Measurements from ENCODE around the gene CPVL.

CPVL gene

GRCh38 chr7:29146057-29146706 lies at the start of gene CPVL:
Gene CPVL, minus strand, starts transcription at chr7:29146537. Its CDS starts 25,476 bp downstream, at chr7:29121061.
- no peak for DNase-seq (ENCODE audit: low spot score)

- DNase-seq (ENCODE audit: low spot score): peak; percentile 41
Observed at GRCh38 chr7:29194594-29195427, 48.5 kb upstream of the CPVL start, which contains the start of gene CHN2. Gene CHN2, plus strand, starts transcription at chr7:29194775.

GRCh38 chr7:29194206-29194593 lies 47.9 kb upstream of the CPVL start:
- DNase-seq (ENCODE audit: low spot score): no peak

GRCh38 chr7:29193316-29194205 lies 47.2 kb upstream of the CPVL start:
- DNase-seq (ENCODE audit: low spot score): no peak

GRCh38 chr7:29192811-29193210 lies 46.5 kb upstream of the CPVL start:
- no peak for DNase-seq (ENCODE audit: low spot score)

- DNase-seq (ENCODE audit: low spot score): no peak
Observed at GRCh38 chr7:29192323-29192722, 46.0 kb upstream of the CPVL start.

GRCh38 chr7:29190349-29191045 lies 44.2 kb upstream of the CPVL start:
- DNase-seq (ENCODE audit: low spot score): no peak

GRCh38 chr7:29189743-29190201 lies 43.4 kb upstream of the CPVL start:
- peak; percentile 57 for DNase-seq (ENCODE audit: low spot score)

- no peak for DNase-seq (ENCODE audit: low spot score)
Observed at GRCh38 chr7:29185613-29186012, 39.3 kb upstream of the CPVL start.

- DNase-seq (ENCODE audit: low spot score): no peak
Observed at GRCh38 chr7:29184599-29184998, 38.3 kb upstream of the CPVL start.

GRCh38 chr7:29179115-29179514 lies 32.8 kb upstream of the CPVL start:
- no peak for DNase-seq (ENCODE audit: low spot score)

GRCh38 chr7:29177963-29178600 lies 31.7 kb upstream of the CPVL start:
- peak; percentile 7 for DNase-seq (ENCODE audit: low spot score)

- no peak for DNase-seq (ENCODE audit: low spot score)
Observed at GRCh38 chr7:29173458-29173857, 27.1 kb upstream of the CPVL start.

GRCh38 chr7:29170781-29171180 lies 24.4 kb upstream of the CPVL start:
- DNase-seq (ENCODE audit: low spot score): no peak

GRCh38 chr7:29167721-29168120 lies 21.4 kb upstream of the CPVL start:
- no peak for DNase-seq (ENCODE audit: low spot score)

GRCh38 chr7:29163854-29164253 lies 17.5 kb upstream of the CPVL start:
- DNase-seq (ENCODE audit: low spot score): no peak

- DNase-seq (ENCODE audit: low spot score): no peak
Observed at GRCh38 chr7:29162577-29162976, 16.2 kb upstream of the CPVL start.

GRCh38 chr7:29161231-29161630 lies 14.9 kb upstream of the CPVL start:
- no peak for DNase-seq (ENCODE audit: low spot score)

GRCh38 chr7:29160080-29160479 lies 13.7 kb upstream of the CPVL start:
- no peak for DNase-seq (ENCODE audit: low spot score)

- no peak for DNase-seq (ENCODE audit: low spot score)
Observed at GRCh38 chr7:29158795-29159423, 12.6 kb upstream of the CPVL start.

All from CD4-positive, alpha-beta T cell treated with Interleukin-15 for 4 hours (primary cell).